DMS153 treated with DMSO at 0.1 percent for 48 hours (cell line): Measurements from ENCODE around the gene MPHOSPH9.
"Not testable (repeated sequence)": the region's sequence is repeated elsewhere in the genome, so short reads cannot be mapped to it uniquely, and the experiment has no call there.

Source experiments
- DNase-seq: peaks from one replicate; lab custom pipeline; 2025; ENCODE audit not compliant: unreplicated experiment; lab: John Stamatoyannopoulos, UW

Gene MPHOSPH9

GRCh38 chr12:123261196-123261595 is 28.3 kb upstream of the MPHOSPH9 start:
- no peak for DNase-seq

GRCh38 chr12:123260081-123260480 is 27.1 kb upstream of the MPHOSPH9 start:
- DNase-seq = no peak

GRCh38 chr12:123258593-123258992 is 25.7 kb upstream of the MPHOSPH9 start:
- no peak for DNase-seq

- DNase-seq = no peak
These were observed 22.0 kb upstream of the MPHOSPH9 start for GRCh38 chr12:123254853-123255446.

GRCh38 chr12:123253641-123254459 is 20.9 kb upstream of the MPHOSPH9 start:
- no peak for DNase-seq

- not testable (repeated sequence) for DNase-seq
These were observed 19.4 kb upstream of the MPHOSPH9 start for GRCh38 chr12:123252365-123252764.

GRCh38 chr12:123251403-123252076 is 18.6 kb upstream of the MPHOSPH9 start:
- DNase-seq = no peak

GRCh38 chr12:123250471-123251383 is 17.8 kb upstream of the MPHOSPH9 start:
- peak; percentile 19 for DNase-seq

- not testable (repeated sequence) for DNase-seq
These were observed 16.2 kb upstream of the MPHOSPH9 start for GRCh38 chr12:123248996-123249741.

GRCh38 chr12:123248129-123248528 is 15.2 kb upstream of the MPHOSPH9 start:
- DNase-seq = not testable (repeated sequence)

GRCh38 chr12:123245678-123246077 is 12.7 kb upstream of the MPHOSPH9 start:
- no peak for DNase-seq

GRCh38 chr12:123243671-123244262 is 10.8 kb upstream of the MPHOSPH9 start:
- DNase-seq = no peak

GRCh38 chr12:123242116-123242904 is 9.4 kb upstream of the MPHOSPH9 start:
- DNase-seq = peak; percentile 41

GRCh38 chr12:123238961-123239360 is 6.0 kb upstream of the MPHOSPH9 start:
- no peak for DNase-seq

GRCh38 chr12:123238330-123238682 is 5.4 kb upstream of the MPHOSPH9 start:
- DNase-seq = no peak

- peak; percentile 51 for DNase-seq
These were observed 4.8 kb upstream of the MPHOSPH9 start for GRCh38 chr12:123237646-123238329.

GRCh38 chr12:123233505-123234308 is 766 bp upstream of the MPHOSPH9 start:
- no peak for DNase-seq

GRCh38 chr12:123232472-123232806 is 502 bp downstream of the MPHOSPH9 start:
- DNase-seq = no peak
